Upper lobe of left lung (tissue), 6 donors: ENCODE data around the gene TOPBP1. TPM values are rescaled to one million over a fixed set of nuclear protein-coding genes. Genes with fewer than 3 reads are reported as not detected.

Experiments used
- ATAC-seq, 2 donors: fragments of 200-7000 bp; cut with Tn5 transposase; one replicate each; pipeline ENCODE4 v1.9.1; 2022; ENCODE audit warnings: mild to moderate bottlenecking in 2 of 2, moderate library complexity in 2 of 2; ENCODE audit not compliant: low FRiP score in 2 of 2
- DNase-seq, 2 donors: peaks; one replicate each; pipeline ENCODE4 v3.0.0-alpha.2; 2019 to 2020
- H3K27ac ChIP-seq, 4 donors: fragments of 200-600 bp; sonication (generic); one replicate each; pipeline ENCODE4 v1.5.1; 2016 to 2019
- H3K27me3 ChIP-seq, 4 donors: fragments of 200-600 bp; sonication (generic); one replicate each; pipeline ENCODE4 v1.5.1; 2017 to 2019
- H3K36me3 ChIP-seq, 4 donors: fragments of 200-600 bp; sonication (generic); one replicate each; pipeline ENCODE4 v1.5.1; 2016 to 2019
- H3K4me1 ChIP-seq, 4 donors: fragments of 200-600 bp; sonication (generic); one replicate each; pipeline ENCODE4 v1.5.1; 2018 to 2019
- H3K4me3 ChIP-seq, 4 donors: fragments of 200-600 bp; sonication (generic); one replicate each; pipeline ENCODE4 v1.5.1; 2017 to 2019; ENCODE audit warnings: mild to moderate bottlenecking in 2 of 4, moderate library complexity in 1 of 4
- H3K9me3 ChIP-seq, 4 donors: fragments of 200-600 bp; sonication (generic); one replicate each; pipeline ENCODE4 v1.5.1; 2018 to 2019
- CTCF ChIP-seq, 6 experiments: fragments of 450-650 bp in 4 of 6; fragments of 200-600 bp in 2 of 6; sonication (generic) in 2 of 6; IDR thresholded peaks; one replicate each; pipeline ENCODE4 v1.5.1; 2016 to 2019; ENCODE audit warnings: antibody characterized with exemption in 6 of 6
- EP300 ChIP-seq, 4 donors: sonication (generic); formaldehyde crosslinking; IDR thresholded peaks; one replicate each; pipeline ENCODE4 v1.5.1; 2017; ENCODE audit warnings: antibody characterized with exemption in 4 of 4, control low read depth in 2 of 4
- POLR2A ChIP-seq, 4 donors: fragments of 450-650 bp; IDR thresholded peaks; one replicate each; pipeline ENCODE4 v1.5.1; 2016 to 2017; ENCODE audit warnings: antibody characterized with exemption in 4 of 4, mild to moderate bottlenecking in 2 of 4
- POLR2AphosphoS5 ChIP-seq, 2 donors: sonication (generic); formaldehyde crosslinking; IDR thresholded peaks; one replicate each; pipeline ENCODE4 v1.5.1; 2017; ENCODE audit warnings: antibody characterized with exemption in 2 of 2
- WGBS, 2 donors: methylation state at CpG; one replicate each; pipeline ENCODE4 v1.1.5; 2017 to 2018; 5-methylcytosine and 5-hydroxymethylcytosine counted together
- total RNA-seq, 6 donors: library from RNA; depleted of rRNA in 4 of 6; stranded (reverse); fragments of >200 nt in 4 of 6; gene quantifications; one replicate each; pipeline versions ENCODE4 v1.1.0 to v1.2.1, GENCODE V29; 2016 to 2021
- donor health status: DM: no; HTN: no; CAD: no; lungs with moderate emphysema.
- donor health status: DM: no; HTN: yes; CAD: no; lungs with severe emphysema.

The TOPBP1 gene
- total RNA-seq, 6 donors from 2014 or later = 16.4 to 46.8 (median 22.4) TPM

- Histone ChIP-seq H3K27ac (no peak overlapping the region), H3K9me3 (no peaks in the 10 kb centered on the region), H3K36me3 (no peaks in the 10 kb centered on the region), H3K4me3 (no peak overlapping the region), H3K4me1 (peaks cover 0 to 8% (median 5%) of the 10 kb centered on the region in 4 donors), H3K27me3 (peaks cover 0 to 14% (median 4%) of the 10 kb centered on the region in 4 donors)
- 11% methylated on average over 8 to 39 of the region's 47 CpGs for WGBS, 2 donors
- TF ChIP-seq POLR2A (IDR thresholded peaks at IDR 0.05) (no peak), CTCF (IDR thresholded peaks at IDR 0.05) (no peak), EP300 (IDR thresholded peaks at IDR 0.05) (no peak), POLR2AphosphoS5 (IDR thresholded peaks at IDR 0.05) (no peak)
- ATAC-seq = no peak
- DNase-seq = peak in 1 of 2 donors; percentile 71
Observed at GRCh38 chr3:133674290-133674919, 12.7 kb upstream of the TOPBP1 start.

- TF ChIP-seq POLR2A (IDR thresholded peaks at IDR 0.05) (no peak), POLR2AphosphoS5 (IDR thresholded peaks at IDR 0.05) (no peak), EP300 (IDR thresholded peaks at IDR 0.05) (no peak), CTCF (IDR thresholded peaks at IDR 0.05) (no peak)
- no peaks in the 10 kb centered on the region for H3K36me3 ChIP-seq
- H3K27ac ChIP-seq = no peak overlapping the region
- H3K4me3 ChIP-seq = no peak overlapping the region
- ATAC-seq (no peak), DNase-seq (no peak)
- 57 to 61% methylated on average over 12 of the region's 12 CpGs for WGBS, 2 donors
- H3K9me3 ChIP-seq = no peaks in the 10 kb centered on the region
- H3K4me1 ChIP-seq = peaks cover 0 to 8% (median 5%) of the 10 kb centered on the region in 4 donors
- peaks cover 0 to 14% (median 4%) of the 10 kb centered on the region in 4 donors for H3K27me3 ChIP-seq
Observed at GRCh38 chr3:133673746-133674145, 12.0 kb upstream of the TOPBP1 start.

GRCh38 chr3:133672461-133672860, 10.7 kb upstream of the TOPBP1 start:
- 86 to 95% methylated on average over 2 of the region's 2 CpGs for WGBS, 2 donors
- DNase-seq (no peak), ATAC-seq (no peak)
- H3K4me3 ChIP-seq = no peak overlapping the region
- H3K27ac ChIP-seq = no peak overlapping the region
- H3K9me3 ChIP-seq = no peaks in the 10 kb centered on the region
- no peak for TF ChIP-seq POLR2A (IDR thresholded peaks at IDR 0.05)
- no peak for TF ChIP-seq POLR2AphosphoS5 (IDR thresholded peaks at IDR 0.05)
- TF ChIP-seq CTCF (IDR thresholded peaks at IDR 0.05) = no peak
- TF ChIP-seq EP300 (IDR thresholded peaks at IDR 0.05) = no peak
- H3K27me3 ChIP-seq = peaks cover 0 to 14% (median 4%) of the 10 kb centered on the region in 4 donors
- peaks cover 0 to 8% (median 5%) of the 10 kb centered on the region in 4 donors for H3K4me1 ChIP-seq
- H3K36me3 ChIP-seq = no peaks in the 10 kb centered on the region

- peaks cover 0 to 8% (median 5%) of the 10 kb centered on the region in 4 donors for H3K4me1 ChIP-seq
- H3K4me3 ChIP-seq = no peak overlapping the region
- no peak for DNase-seq
- ATAC-seq = no peak
- no peak overlapping the region for H3K27ac ChIP-seq
- H3K36me3 ChIP-seq = no peaks in the 10 kb centered on the region
- 66 to 75% methylated on average over 3 of the region's 3 CpGs for WGBS, 2 donors
- H3K27me3 ChIP-seq = peaks cover 0 to 12% (median 4%) of the 10 kb centered on the region in 4 donors
- H3K9me3 ChIP-seq = no peaks in the 10 kb centered on the region
- TF ChIP-seq POLR2A (IDR thresholded peaks at IDR 0.05) (no peak), POLR2AphosphoS5 (IDR thresholded peaks at IDR 0.05) (no peak), EP300 (IDR thresholded peaks at IDR 0.05) (no peak), CTCF (IDR thresholded peaks at IDR 0.05) (no peak)
Observed at GRCh38 chr3:133670525-133670995, 8.8 kb upstream of the TOPBP1 start.
